Right atrium auricular region (tissue), 2 donors: Measurements from ENCODE around the gene MPPED1. TPM values are rescaled to one million over a fixed set of nuclear protein-coding genes. Genes with fewer than 3 reads are reported as not detected.

ENCODE experiments used
- DNase-seq: peaks from one replicate; pipeline ENCODE4 v3.0.0-alpha.2; 2019; ENCODE audit warnings: low spot score
- H3K27ac ChIP-seq, 2 donors: fragments of 200-600 bp; sonication (generic); 1 replicate in 1 of 2; 2 replicates in 1 of 2; pipeline ENCODE4 v1.5.1; 2016 to 2019
- H3K27me3 ChIP-seq, 2 donors: fragments of 200-600 bp; sonication (generic); one replicate each; pipeline versions ENCODE4 v1.5.1 to v1.6.0; 2017 to 2019
- H3K36me3 ChIP-seq: fragments of 200-600 bp; sonication (generic); one replicate; pipeline ENCODE4 v1.5.1; 2016
- H3K4me1 ChIP-seq, 2 donors: fragments of 200-600 bp; sonication (generic); one replicate each; pipeline versions ENCODE4 v1.5.1 to v1.6.0; 2017 to 2019
- H3K4me3 ChIP-seq, 2 donors: fragments of 200-600 bp; sonication (generic); 1 replicate in 1 of 2; 2 replicates in 1 of 2; pipeline ENCODE4 v1.5.1; 2017 to 2019; ENCODE audit warnings: mild to moderate bottlenecking in 1 of 2, moderate library complexity in 1 of 2
- H3K9me3 ChIP-seq, 2 donors: fragments of 200-600 bp; sonication (generic); one replicate each; pipeline ENCODE4 v1.5.1; 2019
- CTCF ChIP-seq, 2 donors: fragments of 200-600 bp; sonication (generic); IDR thresholded peaks; one replicate each; pipeline ENCODE4 v1.5.1; 2019; ENCODE audit warnings: antibody characterized with exemption in 2 of 2
- total RNA-seq, 2 donors: library from RNA; depleted of rRNA; stranded (reverse); fragments of >200 nt; gene quantifications; one replicate each; pipeline ENCODE4 v1.1.0, GENCODE V29; 2016

MPPED1 gene
- total RNA-seq, 2 donors from 2014 or later: not detected

GRCh38 chr22:43448048-43448447 lies 36.2 kb downstream of the MPPED1 start:
- no peaks in the 10 kb centered on the region for H3K4me1 ChIP-seq
- H3K27me3 ChIP-seq: no peaks in the 10 kb centered on the region
- no peak overlapping the region for H3K27ac ChIP-seq
- DNase-seq: no peak
- no peaks in the 10 kb centered on the region for H3K36me3 ChIP-seq
- no peaks in the 10 kb centered on the region for H3K9me3 ChIP-seq
- TF ChIP-seq CTCF (IDR thresholded peaks at IDR 0.05): no peak
- H3K4me3 ChIP-seq: no peak overlapping the region

DNA sequence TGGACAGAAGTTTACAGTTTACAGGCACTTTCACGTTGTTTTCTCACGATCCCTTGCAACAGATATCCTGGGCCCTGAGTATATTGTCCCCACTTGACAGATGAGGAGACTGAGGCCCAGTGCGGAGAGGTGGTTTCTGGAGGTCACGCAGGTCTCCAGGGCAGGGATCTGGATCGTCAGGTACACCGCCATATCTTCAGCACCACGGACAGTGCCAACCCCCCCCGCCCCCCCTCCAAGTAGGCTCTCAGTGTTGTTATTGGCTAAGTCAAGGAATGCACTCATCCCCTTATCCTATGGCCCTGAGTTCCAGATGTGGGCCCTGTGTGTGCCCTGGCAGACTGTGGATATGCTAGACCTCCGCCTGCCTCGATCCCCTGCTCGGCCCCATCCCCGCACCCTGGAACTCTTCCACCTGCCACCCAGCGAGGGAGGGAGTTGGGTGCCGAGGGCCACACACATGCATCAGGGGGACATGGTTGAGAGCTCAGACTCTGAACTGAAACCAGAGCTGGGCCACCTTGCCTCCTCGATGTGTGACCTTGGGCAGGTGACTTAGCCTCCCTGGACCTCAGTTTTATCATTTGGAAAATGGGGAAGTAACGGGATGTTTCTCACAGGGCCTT lies 37.5 kb downstream of the MPPED1 start:
- H3K27me3 ChIP-seq: no peaks in the 10 kb centered on the region
- no peak overlapping the region for H3K27ac ChIP-seq
- H3K4me1 ChIP-seq: no peaks in the 10 kb centered on the region
- TF ChIP-seq CTCF (IDR thresholded peaks at IDR 0.05): no peak
- DNase-seq: no peak
- H3K4me3 ChIP-seq: no peak overlapping the region
- no peaks in the 10 kb centered on the region for H3K36me3 ChIP-seq
- no peaks in the 10 kb centered on the region for H3K9me3 ChIP-seq

DNA sequence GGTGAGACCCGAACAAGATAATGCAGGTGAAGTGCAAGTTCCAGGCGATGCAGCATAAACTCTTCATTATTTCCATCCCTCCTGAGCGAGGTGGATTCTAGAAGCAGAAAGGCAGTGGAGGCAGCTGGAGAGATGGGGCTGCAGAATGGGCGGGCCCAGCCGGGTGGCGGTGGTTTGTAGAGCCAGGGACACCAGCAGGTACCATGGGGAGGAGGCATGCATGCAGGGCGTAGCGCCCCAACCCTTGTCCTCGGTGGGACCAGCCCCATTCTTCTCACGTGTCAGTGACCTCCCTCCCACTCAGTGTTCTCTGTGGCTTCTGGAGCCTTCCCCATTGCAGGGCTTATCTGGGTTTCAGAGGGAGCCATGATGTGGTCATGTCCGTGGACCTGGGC lies 38.0 kb downstream of the MPPED1 start:
- Histone ChIP-seq H3K36me3 (no peaks in the 10 kb centered on the region), H3K4me1 (no peaks in the 10 kb centered on the region), H3K27me3 (no peaks in the 10 kb centered on the region), H3K9me3 (no peaks in the 10 kb centered on the region), H3K4me3 (no peak overlapping the region), H3K27ac (no peak overlapping the region)
- no peak for DNase-seq
- TF ChIP-seq CTCF (IDR thresholded peaks at IDR 0.05): no peak

DNA sequence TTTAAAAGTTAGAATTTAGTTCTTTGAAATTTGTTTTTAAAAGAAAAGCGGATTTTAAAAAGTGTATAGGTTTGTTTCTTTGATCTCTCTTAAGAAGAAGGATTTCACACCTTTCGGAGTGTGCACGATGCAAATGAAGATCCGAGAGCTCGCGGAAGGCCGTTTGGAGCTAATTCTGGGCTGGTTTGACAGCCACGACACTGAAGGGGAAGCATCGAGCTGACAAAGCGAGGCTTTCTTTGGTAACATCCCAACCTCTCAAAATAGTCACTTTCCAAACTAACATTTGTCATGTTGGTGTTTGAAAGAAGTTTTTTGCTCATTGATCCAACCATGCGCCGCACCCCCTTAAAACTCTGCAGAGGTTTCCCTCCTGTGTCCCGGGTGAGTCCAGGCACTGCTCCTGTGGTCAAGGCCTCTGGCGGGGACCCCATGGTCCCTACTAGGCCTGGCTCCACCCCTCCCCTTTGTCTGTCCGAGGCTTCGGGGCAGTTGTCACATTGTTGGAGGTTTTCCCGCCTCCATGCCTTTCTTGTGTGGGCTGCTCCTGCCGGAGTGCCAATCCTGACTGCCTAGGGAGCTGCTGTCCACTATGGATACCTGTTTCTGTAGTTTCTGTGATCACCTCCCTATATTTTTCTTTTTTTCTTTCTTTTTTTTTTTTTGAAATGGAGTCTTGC lies 39.7 kb downstream of the MPPED1 start:
- no peak overlapping the region for H3K27ac ChIP-seq
- H3K36me3 ChIP-seq: no peaks in the 10 kb centered on the region
- no peak for DNase-seq
- no peaks in the 10 kb centered on the region for H3K27me3 ChIP-seq
- no peaks in the 10 kb centered on the region for H3K9me3 ChIP-seq
- TF ChIP-seq CTCF (IDR thresholded peaks at IDR 0.05): no peak
- no peak overlapping the region for H3K4me3 ChIP-seq
- H3K4me1 ChIP-seq: no peaks in the 10 kb centered on the region

GRCh38 chr22:43455846-43456245 lies 44.0 kb downstream of the MPPED1 start:
- Histone ChIP-seq H3K27me3 (no peaks in the 10 kb centered on the region), H3K36me3 (no peaks in the 10 kb centered on the region), H3K4me1 (no peaks in the 10 kb centered on the region), H3K9me3 (peaks cover 0 to 5% of the 10 kb centered on the region in 2 donors), H3K4me3 (no peak overlapping the region), H3K27ac (no peak overlapping the region)
- TF ChIP-seq CTCF (IDR thresholded peaks at IDR 0.05): no peak
- DNase-seq: no peak
